GM19240 (cell line): ENCODE results near the gene ZNF280C.
A peak's percentile ranks its signal among the peaks of the same experiment; 100 is the strongest.

ENCODE experiments used
- DNase-seq: peaks from one replicate; pipeline ENCODE4 v3.0.0; 2011; ENCODE audit warnings: low spot score; ENCODE audit not compliant: insufficient read length

ZNF280C gene

GRCh38 chrX:130176942-130177341 is 91.8 kb downstream of the ZNF280C start:
- no peak for DNase-seq

GRCh38 chrX:130176354-130176776 is 92.3 kb downstream of the ZNF280C start:
- no peak for DNase-seq

GRCh38 chrX:130174937-130175336 is 93.8 kb downstream of the ZNF280C start:
- no peak for DNase-seq

GRCh38 chrX:130174045-130174704 is 94.5 kb downstream of the ZNF280C start:
- no peak for DNase-seq

GRCh38 chrX:130173190-130173895 is 95.4 kb downstream of the ZNF280C start:
- no peak for DNase-seq

- no peak for DNase-seq
Measured at GRCh38 chrX:130172127-130172845, 96.4 kb downstream of the ZNF280C start.

- no peak for DNase-seq
Measured at GRCh38 chrX:130171446-130172126, 97.1 kb downstream of the ZNF280C start, which contains the start of gene RAB33A. RAB33A (plus strand) TSS chrX:130171962; CDS start chrX:130172063, 101 bp downstream.

- no peak for DNase-seq
Measured at GRCh38 chrX:130170752-130171445, 97.8 kb downstream of the ZNF280C start.

- DNase-seq: no peak
Measured at GRCh38 chrX:130167040-130167439, 101.7 kb downstream of the ZNF280C start.

- DNase-seq: no peak
Measured at GRCh38 chrX:130166503-130166777, 102.3 kb downstream of the ZNF280C start.

- DNase-seq: peak; percentile 53
Measured at GRCh38 chrX:130165703-130166502, 102.8 kb downstream of the ZNF280C start, which contains the start of gene AIFM1. AIFM1 (minus strand) TSS chrX:130165841; CDS start chrX:130165656, 185 bp downstream.

- no peak for DNase-seq
Measured at GRCh38 chrX:130165181-130165702, 103.5 kb downstream of the ZNF280C start.

- DNase-seq: no peak
Measured at GRCh38 chrX:130163398-130163797, 105.3 kb downstream of the ZNF280C start.

- no peak for DNase-seq
Measured at GRCh38 chrX:130162094-130162735, 106.5 kb downstream of the ZNF280C start.

GRCh38 chrX:130159776-130160175 is 108.9 kb downstream of the ZNF280C start:
- no peak for DNase-seq

- DNase-seq: no peak
Measured at GRCh38 chrX:130158311-130158710, 110.4 kb downstream of the ZNF280C start.

GRCh38 chrX:130155564-130155963 is 113.1 kb downstream of the ZNF280C start:
- no peak for DNase-seq
